Islet precursor cell (in vitro differentiated cells): ENCODE data around the gene DUSP1.

Source experiments
- DNase-seq: peaks from one replicate; pipeline ENCODE4 v3.0.0-alpha.2; 2018

Gene DUSP1

DNA sequence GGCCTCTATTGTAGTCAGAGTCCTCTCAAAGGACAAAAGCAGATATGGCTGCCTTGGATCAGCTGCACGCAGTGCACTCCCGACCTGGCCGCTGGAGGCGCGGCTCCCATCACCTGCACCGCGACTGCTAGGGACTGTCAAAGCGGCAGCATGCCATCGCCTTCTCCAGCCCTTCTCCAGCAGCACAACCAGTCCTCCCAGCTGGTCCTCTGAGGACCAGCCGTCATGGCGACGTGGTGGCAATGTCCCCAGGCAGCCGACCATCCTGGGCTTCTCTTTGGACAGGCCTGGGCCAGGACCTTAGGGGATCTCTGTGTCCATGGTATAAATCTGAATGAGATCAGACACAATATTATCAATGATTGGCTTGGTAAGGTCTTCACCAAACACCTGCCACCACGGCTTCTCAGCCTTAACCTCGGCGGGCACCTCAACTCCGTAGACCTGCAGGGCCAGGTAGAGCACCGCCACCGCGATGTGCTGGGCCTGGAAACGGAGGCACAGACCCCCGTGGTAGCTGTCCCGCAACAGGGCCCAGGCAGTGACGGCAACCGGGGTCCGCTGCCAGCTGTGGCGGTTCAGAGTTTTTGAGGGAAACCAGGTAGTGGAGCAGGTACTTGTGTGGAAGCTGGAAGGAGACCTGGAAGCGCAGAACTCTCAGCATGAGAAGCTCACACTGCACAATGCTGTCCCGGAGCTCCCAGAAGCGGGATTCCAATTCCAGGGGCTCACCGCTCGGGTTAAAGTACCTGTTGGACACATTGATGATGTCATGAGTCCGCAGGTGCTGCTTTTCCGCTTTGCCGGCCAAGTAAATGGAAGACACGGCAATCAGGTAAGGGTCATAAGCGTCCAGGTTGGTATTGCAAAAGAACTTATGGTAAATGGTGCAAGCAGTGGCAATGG, 8.5 kb downstream of the DUSP1 start:
- no peak for DNase-seq

- no peak for DNase-seq
Measured at GRCh38 chr5:172760959-172761358, 10.0 kb downstream of the DUSP1 start.

DNA sequence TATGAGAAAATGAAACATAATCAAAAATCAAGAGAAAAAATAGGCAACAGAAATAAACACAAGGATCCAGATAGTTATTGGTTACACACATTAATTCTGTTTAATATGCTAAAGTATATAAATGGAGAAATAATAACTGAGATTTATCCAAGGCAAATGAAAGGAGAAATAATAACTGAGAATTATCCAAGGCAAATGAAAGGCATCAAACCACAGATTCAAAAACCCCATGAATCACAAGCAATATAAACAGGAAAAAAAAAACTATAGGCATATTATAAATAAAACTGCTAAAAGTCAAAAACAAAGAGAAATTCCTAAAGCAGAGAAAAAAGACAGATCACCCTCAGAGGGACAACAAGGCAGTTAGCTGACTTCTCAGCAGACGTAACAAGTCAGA, 10.9 kb downstream of the DUSP1 start:
- DNase-seq, result no peak

GRCh38 chr5:172758834-172759149, 12.2 kb downstream of the DUSP1 start:
- DNase-seq, result no peak

DNA sequence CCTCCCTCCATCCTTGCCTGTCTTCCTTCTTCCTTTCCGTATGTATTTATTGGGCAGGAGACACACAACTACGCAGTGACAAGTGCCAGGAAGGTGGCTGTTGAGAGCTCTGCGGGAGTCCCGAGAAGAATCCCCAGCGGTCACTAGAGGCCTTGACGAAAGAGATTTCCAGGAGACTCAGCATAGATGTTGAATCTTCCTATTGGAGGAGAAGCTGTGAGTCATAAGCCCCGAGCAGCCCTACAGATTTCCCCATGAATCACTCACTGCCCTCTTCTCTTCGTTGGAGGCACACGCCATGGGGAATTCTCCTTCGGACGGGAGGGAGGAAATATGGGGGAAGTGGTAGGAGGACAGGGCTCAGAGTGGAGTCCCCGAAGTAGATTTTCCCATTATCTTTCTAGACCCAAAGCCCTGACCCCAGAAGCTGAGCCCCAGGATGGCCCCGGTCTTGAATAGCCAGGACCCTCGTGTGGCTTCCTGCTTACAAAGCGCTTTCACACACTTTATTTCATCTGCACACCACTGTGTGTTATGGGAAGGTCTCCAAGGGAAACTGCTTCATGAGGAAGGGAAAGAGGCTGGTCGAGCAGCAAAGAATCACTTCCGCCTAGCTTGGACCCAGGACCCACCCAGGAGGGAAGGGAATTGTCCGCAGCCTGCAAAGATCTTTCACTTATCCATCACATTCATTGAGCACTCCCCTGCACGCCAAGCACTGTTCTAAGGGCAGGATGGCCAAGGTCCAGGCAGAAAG, 12.7 kb downstream of the DUSP1 start:
- peak; percentile 88 for DNase-seq

DNA sequence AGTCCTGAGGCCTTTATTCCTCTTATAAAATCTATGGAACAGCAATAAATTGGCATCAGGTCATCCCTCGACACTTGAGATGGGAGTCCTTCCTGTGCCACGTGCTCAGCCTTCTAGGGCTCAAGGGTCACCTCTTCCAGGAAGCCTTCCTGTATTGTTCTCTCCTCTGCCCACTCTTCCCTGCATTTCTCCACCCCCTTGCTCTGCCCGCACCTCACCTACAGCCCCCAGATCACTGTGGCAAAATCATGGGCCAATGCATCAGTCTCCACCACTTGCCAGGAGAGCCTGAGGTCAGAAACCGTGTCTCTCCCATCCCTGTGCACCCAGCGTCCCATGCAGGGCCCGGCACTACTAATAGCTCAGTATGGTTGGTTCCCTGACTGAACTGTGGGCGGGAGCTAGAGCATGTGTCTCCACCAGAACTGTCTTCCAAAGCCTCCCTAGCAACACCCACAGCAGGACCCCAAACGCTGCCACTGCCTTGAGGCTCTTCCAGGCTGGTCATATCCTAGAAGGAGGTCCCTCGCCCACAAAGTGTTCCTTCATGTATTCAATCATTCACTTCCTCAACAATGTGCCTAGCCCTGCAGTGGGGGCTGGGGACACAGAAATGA, 13.5 kb downstream of the DUSP1 start:
- no peak for DNase-seq

DNA sequence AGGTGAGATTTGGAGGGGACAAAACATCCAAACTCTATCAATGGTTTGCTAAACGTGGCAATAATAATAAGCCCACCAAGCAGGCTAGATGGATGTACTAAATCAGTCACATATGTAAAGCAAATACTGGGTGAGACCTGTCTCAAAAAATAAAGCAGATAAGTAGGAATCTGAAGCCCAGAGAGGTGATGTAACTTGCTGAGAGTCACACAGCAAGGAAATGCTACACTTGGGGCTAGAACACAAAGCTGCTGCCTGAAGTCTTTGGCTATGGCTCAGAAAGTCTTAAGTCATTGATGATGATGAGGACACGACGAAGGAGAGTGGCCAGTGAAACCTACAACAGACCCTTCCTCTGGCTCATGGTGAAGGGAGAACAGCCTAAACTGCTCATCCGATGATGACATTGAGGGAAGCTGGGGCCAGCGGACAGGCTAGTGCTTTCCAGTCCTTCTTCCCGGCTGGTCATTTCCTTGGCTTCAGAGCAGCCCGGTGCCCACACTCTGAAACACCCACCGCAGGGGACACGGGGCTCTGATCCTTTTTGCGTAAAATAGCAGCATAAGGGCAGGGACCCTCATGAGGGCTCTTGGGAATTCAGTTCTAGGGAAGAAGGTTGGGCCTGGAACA, 14.1 kb downstream of the DUSP1 start:
- DNase-seq, result no peak

- DNase-seq, result no peak
Measured at GRCh38 chr5:172754596-172755356, 16.2 kb downstream of the DUSP1 start.

DNA sequence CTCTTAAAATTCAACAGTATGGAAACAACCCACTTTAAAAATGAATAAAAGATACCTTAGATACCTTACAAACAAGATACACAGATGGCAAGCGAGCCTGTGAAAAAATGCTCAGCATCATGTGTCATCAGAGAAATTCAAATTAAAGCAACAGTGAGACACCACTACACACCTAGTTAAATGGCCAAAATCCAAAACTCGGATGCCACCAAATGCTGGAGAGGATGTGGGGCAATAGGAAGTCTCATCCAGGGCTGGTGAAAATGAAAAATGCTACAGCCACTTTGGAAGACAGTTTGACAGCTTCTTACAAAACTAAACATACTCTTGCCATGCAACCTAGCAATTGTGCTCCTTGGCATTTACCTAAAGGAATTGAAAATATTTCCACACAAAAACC, 17.9 kb downstream of the DUSP1 start:
- DNase-seq, result no peak

DNA sequence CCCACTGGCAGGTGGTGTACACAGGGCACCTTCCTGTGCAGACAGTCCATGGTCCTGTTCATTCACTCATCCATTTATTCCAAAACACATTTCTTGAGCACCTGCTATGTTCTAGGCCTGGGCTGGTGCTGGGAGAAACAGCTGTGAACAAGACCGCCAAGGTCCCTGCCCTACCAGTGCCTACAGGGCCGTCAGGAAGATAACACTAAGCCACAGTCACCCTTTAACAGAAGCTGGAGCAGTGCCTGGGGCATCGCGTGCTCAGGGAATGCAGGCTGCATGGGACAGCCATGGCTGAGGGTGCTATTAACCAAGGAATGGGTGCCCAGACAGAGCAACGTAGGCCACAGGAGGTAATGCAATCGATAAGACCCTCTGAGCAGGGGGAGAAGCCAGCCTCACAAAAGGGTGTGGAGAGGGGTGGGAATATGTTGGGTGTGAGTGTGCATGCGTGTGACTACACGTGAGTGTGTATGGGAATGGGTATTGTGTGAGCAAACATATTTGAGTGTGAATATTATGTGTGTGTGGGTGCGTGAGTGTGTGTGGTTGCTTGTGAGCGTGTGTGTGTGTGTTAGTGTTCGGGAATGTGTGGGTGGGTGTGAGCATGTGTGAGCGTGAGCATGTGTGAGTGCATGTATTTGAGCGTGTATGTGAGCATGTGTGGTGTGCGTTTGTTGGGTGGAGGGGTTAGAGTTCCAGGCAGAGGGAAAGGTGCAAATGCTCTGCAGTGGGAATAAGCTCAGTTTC, 19.1 kb downstream of the DUSP1 start:
- no peak for DNase-seq

- no peak for DNase-seq
Measured at GRCh38 chr5:172749881-172750633, 20.9 kb downstream of the DUSP1 start.

DNA sequence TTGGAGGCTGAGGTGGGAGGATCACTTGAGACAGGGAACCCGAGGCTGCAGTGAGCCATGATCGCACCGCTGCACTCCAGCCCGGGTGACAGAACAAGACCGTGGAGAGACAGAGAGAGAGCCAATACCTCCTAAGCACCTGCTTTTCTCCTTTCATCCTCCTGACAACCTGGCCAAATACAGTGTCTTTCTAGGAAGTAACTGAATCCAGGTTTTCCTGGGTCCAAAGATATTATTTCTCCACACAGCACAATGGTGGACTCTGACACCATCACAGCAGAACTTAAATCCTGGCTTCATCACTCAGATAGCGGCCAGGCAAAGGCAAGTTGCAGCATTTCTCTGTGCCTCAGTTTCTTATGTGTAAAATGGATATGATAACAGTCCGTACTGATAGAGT, 21.9 kb downstream of the DUSP1 start:
- no peak for DNase-seq

DNA sequence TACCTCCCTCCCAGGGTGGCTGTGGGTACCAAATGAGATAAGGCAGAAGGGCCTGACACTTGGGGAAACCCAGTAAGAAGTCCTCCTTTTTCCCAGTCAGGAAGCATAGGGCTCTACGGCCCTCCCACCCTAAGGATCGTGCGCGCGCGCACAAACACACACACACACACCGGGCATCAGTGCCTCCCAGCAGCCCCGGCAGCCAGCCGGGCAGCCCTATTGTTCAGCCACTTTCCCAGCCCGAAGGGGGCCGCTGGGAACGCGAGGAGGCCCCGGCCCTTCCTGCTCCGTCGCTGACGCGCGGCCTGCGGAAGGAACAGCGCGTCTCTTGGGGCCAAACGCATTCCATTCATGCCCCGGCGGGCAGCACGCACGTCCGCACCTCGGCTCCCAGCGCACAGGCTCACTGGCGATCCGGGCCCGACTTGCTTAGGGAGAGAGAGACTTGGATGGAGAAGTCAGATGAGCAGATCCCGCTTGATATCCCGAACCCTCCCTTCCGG, 22.6 kb downstream of the DUSP1 start:
- peak; percentile 89 for DNase-seq

DNA sequence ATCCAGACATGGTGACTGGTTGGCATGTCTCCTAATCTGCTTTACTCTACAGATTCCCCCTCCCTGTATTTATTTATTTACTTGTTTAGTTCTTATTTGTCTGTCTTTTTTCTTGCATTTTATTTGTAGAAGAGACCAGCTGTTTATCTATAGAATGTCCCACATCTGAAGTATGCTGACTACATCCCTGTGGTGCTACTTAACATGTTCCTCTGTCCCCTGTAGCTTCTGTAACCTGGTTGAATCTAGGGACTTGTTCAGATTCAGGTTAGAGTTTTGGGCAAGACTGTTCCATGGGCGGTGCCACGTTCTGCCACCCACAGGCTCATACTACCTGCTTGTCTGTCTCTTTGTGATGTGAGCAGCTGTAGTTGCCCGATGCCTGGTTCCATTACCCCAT, 23.5 kb downstream of the DUSP1 start:
- no peak for DNase-seq

DNA sequence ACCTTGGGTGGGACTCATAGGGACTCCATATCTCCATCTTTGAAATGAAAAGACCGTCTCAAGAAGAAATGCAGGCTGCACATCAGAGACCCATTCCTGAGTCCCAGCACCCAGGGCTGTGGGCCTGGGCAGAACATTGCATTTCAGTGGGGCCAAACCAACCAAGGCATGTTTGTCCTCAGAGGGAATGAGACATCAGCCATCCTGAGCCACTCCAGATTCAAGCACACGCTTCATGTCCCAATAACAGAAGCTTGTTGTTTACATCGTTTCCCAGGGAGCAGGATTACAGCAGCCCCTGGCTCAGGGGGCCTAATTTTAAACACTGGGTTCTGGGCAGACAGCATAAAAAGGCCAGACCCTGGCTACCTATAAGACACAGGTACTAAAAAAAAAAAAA, 24.3 kb downstream of the DUSP1 start:
- DNase-seq, result no peak

GRCh38 chr5:172745838-172746237, 25.2 kb downstream of the DUSP1 start:
- DNase-seq, result no peak

DNA sequence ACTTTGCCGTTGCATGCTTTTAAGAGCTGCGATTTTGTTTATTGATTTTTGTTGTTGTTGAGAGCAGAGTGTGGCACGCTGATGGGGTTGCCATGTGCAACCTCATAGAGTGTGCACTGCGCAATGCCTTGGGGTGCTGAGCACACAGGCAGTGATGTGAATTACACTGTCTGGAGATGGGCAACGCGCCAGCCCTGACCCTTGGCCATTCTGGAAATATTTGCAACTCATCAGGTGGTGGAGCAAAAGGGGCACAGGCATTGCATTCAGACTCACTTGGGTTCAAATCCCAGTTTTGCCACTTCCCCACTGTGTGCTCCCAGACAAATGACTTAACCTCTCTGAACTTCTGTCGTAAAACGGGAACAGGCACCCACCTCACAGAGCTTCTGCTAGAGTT, 25.6 kb downstream of the DUSP1 start:
- no peak for DNase-seq

DNA sequence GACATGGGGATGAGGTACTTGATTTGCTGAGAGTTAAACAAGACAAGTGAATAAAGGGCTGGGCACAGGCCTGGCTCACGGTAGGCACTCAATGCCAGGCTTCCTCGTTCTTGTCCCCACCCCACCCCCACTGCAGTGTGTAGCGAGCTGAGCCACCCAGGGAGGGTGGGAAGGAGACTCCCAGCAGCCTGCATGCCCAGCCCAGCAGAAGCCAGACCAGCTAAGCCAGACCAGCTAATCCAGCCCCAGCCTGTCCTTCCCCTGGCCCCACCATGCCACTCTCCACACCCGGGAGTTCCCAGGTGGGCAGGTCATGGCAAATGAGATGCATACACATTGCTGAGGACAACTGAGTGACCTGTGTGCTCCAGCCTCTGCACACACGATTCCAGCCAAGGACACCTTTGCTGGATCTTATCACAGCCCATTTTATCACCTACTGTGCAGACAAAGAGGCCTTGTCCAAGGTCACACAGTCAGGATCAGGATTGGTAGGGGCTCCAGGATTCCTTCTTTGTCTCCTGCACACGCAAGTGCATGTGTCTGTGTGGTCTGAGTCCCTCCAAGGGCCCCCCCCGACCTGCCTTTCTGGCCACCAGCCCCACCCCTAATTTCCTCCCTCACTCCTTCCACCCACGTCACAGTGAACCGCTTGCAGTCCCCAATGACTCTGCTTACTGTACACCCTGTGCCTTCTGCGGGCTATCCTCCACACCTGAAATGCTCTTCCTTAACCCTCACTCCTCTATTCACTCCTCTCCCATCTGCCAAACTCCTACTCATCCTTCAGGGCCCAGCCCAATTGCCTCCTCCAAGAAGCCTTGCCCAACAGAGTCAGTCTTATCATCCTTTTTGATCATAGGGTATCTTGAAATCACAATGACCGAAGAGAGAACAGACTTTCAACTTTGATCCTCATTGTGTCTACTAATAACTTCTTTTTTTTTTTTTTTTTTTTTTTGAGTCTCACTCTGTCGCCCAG, 26.6 kb downstream of the DUSP1 start:
- DNase-seq, result no peak

- no peak for DNase-seq
Measured at GRCh38 chr5:172743112-172743959, 27.7 kb downstream of the DUSP1 start.
